ENCODE measurements around the gene TSSC4.

Gene TSSC4

GRCh38 chr11:2434008-2434407, 33.5 kb downstream of the TSSC4 start:
- TF ChIP-seq TEAD4 (IDR thresholded peaks at IDR 0.05) (no peak), TCF12 (IDR thresholded peaks at IDR 0.05; ENCODE audit: low read depth) (no peak), EP300 (IDR thresholded peaks at IDR 0.05; ENCODE audit: borderline replicate concordance) (no peak)

DNA sequence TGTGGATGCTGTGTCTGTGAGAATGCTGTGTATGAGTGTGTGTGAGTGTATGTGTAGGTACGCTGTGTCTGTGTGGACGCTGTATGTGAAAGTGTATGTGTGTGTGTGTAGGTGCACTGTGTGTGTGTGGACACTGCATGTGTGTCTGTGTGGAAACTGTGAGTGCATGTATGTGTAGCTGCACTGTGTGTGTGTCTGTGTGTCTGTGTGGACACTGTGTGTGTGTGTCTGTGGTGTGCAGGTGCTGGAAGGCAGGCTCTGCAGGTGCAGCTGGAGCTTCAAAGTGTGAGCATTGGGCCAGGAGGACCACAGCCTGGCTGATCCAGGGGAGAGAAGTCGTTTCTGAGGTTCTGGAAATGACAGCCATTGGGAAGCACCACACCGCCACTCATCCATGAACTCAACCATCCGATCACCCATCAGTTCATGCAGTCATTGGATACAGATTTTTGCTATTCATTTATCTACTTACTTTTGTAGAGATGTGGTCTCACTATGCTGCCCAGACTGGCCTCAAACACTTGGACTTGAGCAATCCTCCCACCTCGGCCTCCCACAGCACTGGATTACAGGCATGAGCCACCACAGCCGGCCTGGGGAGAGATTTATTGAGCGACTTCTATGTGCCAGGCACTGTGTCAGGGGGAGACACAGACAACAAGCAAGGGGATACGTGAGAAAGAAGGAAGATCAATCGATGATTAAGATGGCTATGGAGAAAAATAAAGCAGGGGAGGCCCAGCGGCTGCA, 34.1 kb downstream of the TSSC4 start:
- no peak for TF ChIP-seq RAD21 (IDR thresholded peaks at IDR 0.05; ENCODE audit: low read depth)
- TF ChIP-seq MAX (IDR thresholded peaks at IDR 0.05) = no peak
- TF ChIP-seq TCF12 (IDR thresholded peaks at IDR 0.05; ENCODE audit: low read depth) = no peak
- TF ChIP-seq CREB1 (IDR thresholded peaks at IDR 0.05; ENCODE audit: low read depth) = no peak
- no peak for TF ChIP-seq FOXM1 (IDR thresholded peaks at IDR 0.05; ENCODE audit: borderline replicate concordance, low read depth)
- no peak for TF ChIP-seq TEAD4 (IDR thresholded peaks at IDR 0.05)
- TF ChIP-seq CEBPB (IDR thresholded peaks at IDR 0.05) = no peak
- TF ChIP-seq, protein P1, sequence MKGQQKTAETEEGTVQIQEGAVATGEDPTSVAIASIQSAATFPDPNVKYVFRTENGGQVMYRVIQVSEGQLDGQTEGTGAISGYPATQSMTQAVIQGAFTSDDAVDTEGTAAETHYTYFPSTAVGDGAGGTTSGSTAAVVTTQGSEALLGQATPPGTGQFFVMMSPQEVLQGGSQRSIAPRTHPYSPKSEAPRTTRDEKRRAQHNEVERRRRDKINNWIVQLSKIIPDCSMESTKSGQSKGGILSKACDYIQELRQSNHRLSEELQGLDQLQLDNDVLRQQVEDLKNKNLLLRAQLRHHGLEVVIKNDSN (IDR thresholded peaks at IDR 0.05) = no peak
- no peak for TF ChIP-seq NFIC (IDR thresholded peaks at IDR 0.05)
- TF ChIP-seq YY1 (IDR thresholded peaks at IDR 0.05; ENCODE audit: low read depth) = no peak
- TF ChIP-seq EP300 (IDR thresholded peaks at IDR 0.05; ENCODE audit: borderline replicate concordance) = no peak
- no peak for TF ChIP-seq ZBTB7A (IDR thresholded peaks at IDR 0.05; ENCODE audit: low read depth)
- no peak for TF ChIP-seq TAF1 (IDR thresholded peaks at IDR 0.05; ENCODE audit: low read depth)
- TF ChIP-seq EGR1 (IDR thresholded peaks at IDR 0.05) = no peak

DNA sequence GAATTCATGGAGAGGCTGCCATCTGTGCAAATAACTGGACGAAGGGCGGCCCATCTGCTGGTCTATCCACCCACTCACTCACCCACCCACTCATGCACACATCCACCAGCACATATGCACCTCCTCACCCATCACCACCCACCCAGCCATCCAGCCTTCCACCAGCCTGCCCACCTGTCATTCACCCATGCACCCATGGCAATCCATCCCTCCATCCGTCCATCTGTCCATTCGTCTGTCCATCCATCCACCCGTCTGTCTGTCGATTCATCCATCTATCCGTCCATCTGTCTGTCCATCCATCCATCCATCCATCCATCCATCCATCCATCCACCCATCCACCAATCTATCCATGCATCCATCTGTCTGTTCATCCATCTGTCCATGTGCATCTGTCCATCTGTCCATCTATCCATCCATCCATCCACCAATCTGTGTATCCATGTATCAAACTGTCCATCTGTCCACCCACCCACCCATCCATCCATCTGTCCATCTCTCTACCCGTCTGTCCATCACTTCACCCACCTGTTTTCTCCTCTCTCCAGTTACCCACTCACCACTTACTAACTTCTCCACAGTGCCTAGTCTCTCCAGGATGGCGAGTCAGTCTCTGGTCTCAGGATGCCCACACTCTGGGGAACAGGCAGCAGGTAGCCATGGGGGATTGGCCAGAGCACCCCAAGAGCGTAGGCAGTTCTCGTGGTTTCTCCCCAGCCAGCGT, 34.9 kb downstream of the TSSC4 start:
- TF ChIP-seq TCF12 (IDR thresholded peaks at IDR 0.05; ENCODE audit: low read depth) (no peak), CREB1 (IDR thresholded peaks at IDR 0.05; ENCODE audit: low read depth) (no peak), TAF1 (IDR thresholded peaks at IDR 0.05; ENCODE audit: low read depth) (no peak), EP300 (IDR thresholded peaks at IDR 0.05; ENCODE audit: borderline replicate concordance) (no peak), REST (IDR thresholded peaks at IDR 0.05; ENCODE audit: low read depth) (no peak), ZBTB7A (IDR thresholded peaks at IDR 0.05; ENCODE audit: low read depth) (no peak), FOXM1 (IDR thresholded peaks at IDR 0.05; ENCODE audit: borderline replicate concordance, low read depth) (no peak)

DNA sequence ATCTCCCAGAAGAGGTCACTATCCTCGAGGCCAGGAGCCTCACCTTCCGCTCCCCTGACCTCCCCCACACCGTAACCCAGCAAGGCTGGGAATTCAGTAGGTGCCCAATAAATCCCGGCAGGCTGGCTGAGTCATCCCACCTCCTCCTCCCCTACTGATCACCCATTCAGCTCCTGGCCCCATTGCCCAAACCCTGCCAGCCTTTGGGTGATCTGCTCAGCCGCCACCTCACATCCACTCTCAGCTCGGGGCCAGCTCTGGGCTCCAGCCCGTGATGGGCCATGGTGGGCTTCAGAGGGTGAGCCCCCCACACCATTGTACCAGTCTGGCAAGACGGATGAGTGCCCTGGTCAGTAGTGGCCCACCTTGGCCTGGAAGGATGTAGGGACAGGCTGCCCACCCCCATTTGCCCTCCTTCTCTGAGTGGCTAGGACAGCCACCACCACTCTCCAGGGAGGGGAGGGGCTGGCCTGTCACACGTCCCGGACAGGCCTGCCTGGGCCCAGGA, 35.5 kb downstream of the TSSC4 start:
- TF ChIP-seq YY1 (IDR thresholded peaks at IDR 0.05; ENCODE audit: low read depth) (no peak), RAD21 (IDR thresholded peaks at IDR 0.05; ENCODE audit: low read depth) (no peak), ZBTB7A (IDR thresholded peaks at IDR 0.05; ENCODE audit: low read depth) (no peak), NFIC (IDR thresholded peaks at IDR 0.05) (no peak)

DNA sequence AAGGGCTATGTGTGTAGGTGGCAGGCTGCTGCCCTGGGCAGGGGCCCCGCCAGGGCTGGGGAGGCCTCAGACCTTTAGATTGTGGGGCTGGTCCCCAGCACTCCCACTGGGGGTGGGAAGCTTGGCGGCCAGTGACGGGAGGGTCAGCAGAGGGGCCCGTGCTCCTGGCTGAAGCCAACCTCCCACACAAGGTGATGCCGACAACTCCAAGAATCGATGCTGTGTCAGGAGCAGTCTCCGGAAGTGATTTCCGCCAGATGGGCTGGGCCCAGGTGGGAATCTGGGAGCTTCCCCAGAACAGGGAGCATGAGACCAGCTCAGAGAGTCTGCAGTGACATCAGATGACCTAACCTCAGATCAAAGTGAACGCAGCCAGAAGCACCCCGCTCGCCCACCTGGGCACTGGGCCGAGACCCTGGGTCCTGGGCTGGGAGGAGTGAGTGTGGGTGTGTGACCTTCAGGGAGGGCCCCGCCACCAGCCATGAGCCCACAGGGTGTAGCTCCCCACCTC, 36.0 kb downstream of the TSSC4 start:
- TF ChIP-seq NFIC (IDR thresholded peaks at IDR 0.05) (no peak), TEAD4 (IDR thresholded peaks at IDR 0.05) (no peak), CEBPB (IDR thresholded peaks at IDR 0.05) (no peak), TCF12 (IDR thresholded peaks at IDR 0.05; ENCODE audit: low read depth) (no peak), TAF1 (IDR thresholded peaks at IDR 0.05; ENCODE audit: low read depth) (no peak), REST (IDR thresholded peaks at IDR 0.05; ENCODE audit: low read depth) (no peak), EP300 (IDR thresholded peaks at IDR 0.05; ENCODE audit: borderline replicate concordance) (no peak), MAX (IDR thresholded peaks at IDR 0.05) (no peak), YY1 (IDR thresholded peaks at IDR 0.05; ENCODE audit: low read depth) (no peak), EGR1 (IDR thresholded peaks at IDR 0.05) (no peak), RAD21 (IDR thresholded peaks at IDR 0.05; ENCODE audit: low read depth) (no peak), ZBTB7A (IDR thresholded peaks at IDR 0.05; ENCODE audit: low read depth) (no peak), FOXM1 (IDR thresholded peaks at IDR 0.05; ENCODE audit: borderline replicate concordance, low read depth) (no peak)
- TF ChIP-seq, protein P1 (IDR thresholded peaks at IDR 0.05) = no peak
